Peyer's patch (tissue), 4 donors: ENCODE results near the gene H2AZ1.

Experiments
- CTCF ChIP-seq, 6 experiments: fragments of 450-650 bp in 4 of 6; fragments of 200-600 bp in 2 of 6; sonication (generic) in 1 of 6; IDR thresholded peaks; one replicate each; pipeline ENCODE4 v1.5.1; 2017 to 2019; ENCODE audit warnings: antibody characterized with exemption in 6 of 6, mild to moderate bottlenecking in 3 of 6, moderate library complexity in 1 of 6
- POLR2A ChIP-seq, 2 donors: fragments of 450-650 bp; IDR thresholded peaks; one replicate each; pipeline ENCODE4 v1.5.1; 2017; ENCODE audit warnings: antibody characterized with exemption in 2 of 2, mild to moderate bottlenecking in 2 of 2, moderate library complexity in 2 of 2

DNA sequence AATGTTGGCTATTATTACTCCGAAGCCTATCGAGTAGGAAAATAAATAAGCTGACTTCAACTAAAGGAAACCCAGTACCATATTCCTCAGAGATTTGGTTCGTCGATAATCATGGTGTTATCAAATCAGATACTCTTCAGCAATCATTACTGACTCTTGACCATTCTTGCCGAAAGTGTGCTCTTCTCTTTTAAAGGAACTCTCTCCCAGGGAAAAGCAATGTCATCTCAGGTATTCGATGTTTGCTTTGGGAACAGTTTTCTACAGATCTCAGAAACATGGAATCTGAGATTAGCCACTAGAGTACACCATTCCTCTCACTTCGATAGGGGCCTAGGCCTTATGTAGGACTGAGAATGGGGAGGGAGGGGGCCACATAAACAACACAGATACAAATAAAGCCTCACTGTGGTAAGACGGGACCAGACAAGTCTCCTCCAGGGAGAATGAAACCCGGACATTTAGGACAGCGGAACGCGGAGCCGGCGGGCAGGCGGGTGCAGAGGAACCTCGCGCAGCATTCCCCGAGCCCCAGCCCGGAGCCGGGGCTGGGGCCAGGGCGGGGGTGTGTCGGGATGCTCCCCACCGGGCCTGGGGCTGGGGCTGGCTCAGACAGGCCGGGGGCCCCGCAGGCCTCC, 4.2 kb downstream of the H2AZ1 start:
- TF ChIP-seq CTCF (IDR thresholded peaks at IDR 0.05): no peak
- no peak for TF ChIP-seq POLR2A (IDR thresholded peaks at IDR 0.05)
